ENCODE data around the gene TMED9. TPM values are rescaled to one million over a fixed set of nuclear protein-coding genes. Genes with fewer than 3 reads are reported as not detected.

The TMED9 gene
- total RNA-seq, 1 donor from 2014 or later, result 146 TPM

DNA sequence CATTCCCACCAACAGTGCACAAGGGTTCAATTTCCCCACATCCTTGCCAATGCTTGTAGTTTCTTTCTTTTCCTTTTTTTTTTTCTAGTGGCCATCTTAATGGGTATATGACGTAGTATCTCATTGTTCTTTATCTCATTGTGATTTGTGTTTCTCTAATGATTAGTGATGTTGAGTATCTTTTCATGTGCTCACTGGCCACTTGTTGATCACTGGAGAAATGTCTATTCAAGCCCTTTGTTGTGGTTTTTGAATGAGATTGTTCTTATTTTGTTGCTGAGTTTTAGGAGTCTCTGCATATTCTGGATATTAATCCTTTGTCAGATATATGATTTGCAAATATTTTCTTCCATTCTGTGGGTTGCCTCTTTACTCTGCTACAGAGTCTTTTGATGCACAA lies 1.6 kb upstream of the TMED9 start:
- peaks cover 42% of the 10 kb centered on the region for H3K27me3 Mint-ChIP-seq (ENCODE audit: low read depth)
- peaks cover 6% of the 10 kb centered on the region for H3K36me3 Mint-ChIP-seq
- H3K9me3 Mint-ChIP-seq, result no peaks in the 10 kb centered on the region
- no peak overlapping the region for H3K27ac Mint-ChIP-seq
- no peak for DNase-seq (ENCODE audit: low spot score in 2 of 2, unreplicated experiment in 2 of 2)
- no peak overlapping the region for H3K4me3 Mint-ChIP-seq
- TF ChIP-seq, protein P1, sequence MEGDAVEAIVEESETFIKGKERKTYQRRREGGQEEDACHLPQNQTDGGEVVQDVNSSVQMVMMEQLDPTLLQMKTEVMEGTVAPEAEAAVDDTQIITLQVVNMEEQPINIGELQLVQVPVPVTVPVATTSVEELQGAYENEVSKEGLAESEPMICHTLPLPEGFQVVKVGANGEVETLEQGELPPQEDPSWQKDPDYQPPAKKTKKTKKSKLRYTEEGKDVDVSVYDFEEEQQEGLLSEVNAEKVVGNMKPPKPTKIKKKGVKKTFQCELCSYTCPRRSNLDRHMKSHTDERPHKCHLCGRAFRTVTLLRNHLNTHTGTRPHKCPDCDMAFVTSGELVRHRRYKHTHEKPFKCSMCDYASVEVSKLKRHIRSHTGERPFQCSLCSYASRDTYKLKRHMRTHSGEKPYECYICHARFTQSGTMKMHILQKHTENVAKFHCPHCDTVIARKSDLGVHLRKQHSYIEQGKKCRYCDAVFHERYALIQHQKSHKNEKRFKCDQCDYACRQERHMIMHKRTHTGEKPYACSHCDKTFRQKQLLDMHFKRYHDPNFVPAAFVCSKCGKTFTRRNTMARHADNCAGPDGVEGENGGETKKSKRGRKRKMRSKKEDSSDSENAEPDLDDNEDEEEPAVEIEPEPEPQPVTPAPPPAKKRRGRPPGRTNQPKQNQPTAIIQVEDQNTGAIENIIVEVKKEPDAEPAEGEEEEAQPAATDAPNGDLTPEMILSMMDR (IDR thresholded peaks at IDR 0.05; ENCODE audit: unreplicated experiment), result no peak
- peaks cover 14% of the 10 kb centered on the region for H3K4me1 Mint-ChIP-seq

GRCh38 chr5:177591690-177592009 lies 353 bp upstream of the TMED9 start:
- Mint-ChIP-seq H3K4me3 (peak overlapping the region; percentile 98), H3K27ac (peak overlapping the region; percentile 69), H3K36me3 (peaks cover 17% of the 10 kb centered on the region), H3K9me3 (no peaks in the 10 kb centered on the region), H3K27me3 (ENCODE audit: low read depth) (peaks cover 31% of the 10 kb centered on the region), H3K4me1 (peaks cover 14% of the 10 kb centered on the region)
- TF ChIP-seq, protein P1 (IDR thresholded peaks at IDR 0.05; ENCODE audit: unreplicated experiment), result no peak
- no peak for DNase-seq (ENCODE audit: low spot score in 2 of 2, unreplicated experiment in 2 of 2)

- TF ChIP-seq, protein P1 (IDR thresholded peaks at IDR 0.05; ENCODE audit: unreplicated experiment), result no peak
- Mint-ChIP-seq H3K27me3 (ENCODE audit: low read depth) (peaks cover 27% of the 10 kb centered on the region), H3K27ac (peak overlapping the region; percentile 53), H3K4me1 (peaks cover 14% of the 10 kb centered on the region), H3K9me3 (no peaks in the 10 kb centered on the region), H3K36me3 (peaks cover 21% of the 10 kb centered on the region), H3K4me3 (peak overlapping the region; percentile 98)
- no peak for DNase-seq (ENCODE audit: low spot score in 2 of 2, unreplicated experiment in 2 of 2)
Measured at GRCh38 chr5:177592905-177593304, 902 bp downstream of the TMED9 start.

DNA sequence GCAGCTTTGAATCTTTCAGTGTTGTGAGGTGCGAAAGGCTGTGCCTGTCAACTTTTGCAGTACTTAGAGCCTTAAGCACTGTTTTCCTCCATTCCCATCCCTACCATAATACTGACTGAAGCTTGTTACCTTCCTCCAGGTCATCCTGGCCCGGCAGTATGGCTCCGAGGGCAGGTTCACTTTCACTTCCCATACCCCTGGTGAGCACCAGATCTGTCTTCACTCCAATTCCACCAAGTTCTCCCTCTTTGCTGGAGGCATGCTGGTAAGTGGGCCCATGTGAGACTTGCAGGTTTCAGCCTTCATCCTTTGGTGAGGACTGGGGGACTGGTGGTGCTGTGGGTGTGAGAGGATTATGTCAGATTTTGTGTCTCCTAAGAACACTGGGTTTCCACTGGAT lies 1.5 kb downstream of the TMED9 start:
- H3K27ac Mint-ChIP-seq, result no peak overlapping the region
- H3K9me3 Mint-ChIP-seq, result no peaks in the 10 kb centered on the region
- H3K4me1 Mint-ChIP-seq, result peaks cover 14% of the 10 kb centered on the region
- TF ChIP-seq, protein P1 (IDR thresholded peaks at IDR 0.05; ENCODE audit: unreplicated experiment), result no peak
- DNase-seq (ENCODE audit: low spot score in 2 of 2, unreplicated experiment in 2 of 2), result no peak
- H3K4me3 Mint-ChIP-seq, result peak overlapping the region; percentile 98
- peaks cover 21% of the 10 kb centered on the region for H3K27me3 Mint-ChIP-seq (ENCODE audit: low read depth)
- peaks cover 21% of the 10 kb centered on the region for H3K36me3 Mint-ChIP-seq

- Mint-ChIP-seq H3K27me3 (ENCODE audit: low read depth) (peaks cover 17% of the 10 kb centered on the region), H3K9me3 (no peaks in the 10 kb centered on the region), H3K4me1 (peaks cover 17% of the 10 kb centered on the region), H3K4me3 (no peak overlapping the region), H3K36me3 (peaks cover 21% of the 10 kb centered on the region), H3K27ac (no peak overlapping the region)
- TF ChIP-seq, protein P1 (IDR thresholded peaks at IDR 0.05; ENCODE audit: unreplicated experiment), result no peak
- DNase-seq (ENCODE audit: low spot score in 2 of 2, unreplicated experiment in 2 of 2), result no peak
Measured at GRCh38 chr5:177594071-177594470, 2.1 kb downstream of the TMED9 start.

- Mint-ChIP-seq H3K27ac (no peak overlapping the region), H3K4me1 (peaks cover 19% of the 10 kb centered on the region), H3K4me3 (no peak overlapping the region), H3K9me3 (no peaks in the 10 kb centered on the region), H3K27me3 (ENCODE audit: low read depth) (peaks cover 10% of the 10 kb centered on the region), H3K36me3 (peaks cover 21% of the 10 kb centered on the region)
- no peak for DNase-seq (ENCODE audit: low spot score in 2 of 2, unreplicated experiment in 2 of 2)
- TF ChIP-seq, protein P1 (IDR thresholded peaks at IDR 0.05; ENCODE audit: unreplicated experiment), result no peak
Measured at GRCh38 chr5:177595026-177595585, 3.1 kb downstream of the TMED9 start.

All from mesothelial cell of epicardium (in vitro differentiated cells).